ACC112 (cell line): ENCODE data around the gene TBXA2R.

Experiments used
- H2AFZ ChIP-seq: fragments of 200-600 bp; sonication (generic); one replicate; pipeline ENCODE4 v1.6.0; 2017; ENCODE audit warnings: antibody characterized with exemption, low read length; ENCODE audit not compliant: unreplicated experiment
- H3K27ac ChIP-seq: fragments of 200-600 bp; sonication (generic); 2 replicates; pipeline ENCODE4 v1.5.1; 2014; ENCODE audit warnings: low read depth, mild to moderate bottlenecking, antibody characterized with exemption, low read length, moderate library complexity
- H3K27me3 ChIP-seq: fragments of 200-600 bp; sonication (generic); 2 replicates; pipeline ENCODE4 v1.6.1; 2014; ENCODE audit warnings: mild to moderate bottlenecking, antibody characterized with exemption, low read length, moderate library complexity, mixed read lengths; ENCODE audit not compliant: insufficient read depth
- H3K36me3 ChIP-seq: fragments of 200-600 bp; sonication (generic); 2 replicates; pipeline ENCODE4 v1.6.1; 2016; ENCODE audit warnings: mild to moderate bottlenecking, antibody characterized with exemption, low read length, moderate library complexity, mixed read lengths; ENCODE audit not compliant: insufficient read depth
- H3K4me1 ChIP-seq: fragments of 200-600 bp; sonication (generic); one replicate; pipeline ENCODE4 v1.6.1; 2016; ENCODE audit warnings: low read length, mixed read lengths; ENCODE audit not compliant: insufficient read depth, unreplicated experiment, control insufficient read depth
- H3K4me3 ChIP-seq: fragments of 200-600 bp; sonication (generic); 2 replicates; pipeline ENCODE4 v1.5.1; 2014; ENCODE audit warnings: mild to moderate bottlenecking, low read depth, low read length
- H3K79me2 ChIP-seq: fragments of 200-600 bp; sonication (generic); one replicate; pipeline ENCODE4 v1.6.0; 2016; ENCODE audit warnings: low read length; ENCODE audit not compliant: control insufficient read depth, unreplicated experiment, insufficient read depth

TBXA2R gene

DNA sequence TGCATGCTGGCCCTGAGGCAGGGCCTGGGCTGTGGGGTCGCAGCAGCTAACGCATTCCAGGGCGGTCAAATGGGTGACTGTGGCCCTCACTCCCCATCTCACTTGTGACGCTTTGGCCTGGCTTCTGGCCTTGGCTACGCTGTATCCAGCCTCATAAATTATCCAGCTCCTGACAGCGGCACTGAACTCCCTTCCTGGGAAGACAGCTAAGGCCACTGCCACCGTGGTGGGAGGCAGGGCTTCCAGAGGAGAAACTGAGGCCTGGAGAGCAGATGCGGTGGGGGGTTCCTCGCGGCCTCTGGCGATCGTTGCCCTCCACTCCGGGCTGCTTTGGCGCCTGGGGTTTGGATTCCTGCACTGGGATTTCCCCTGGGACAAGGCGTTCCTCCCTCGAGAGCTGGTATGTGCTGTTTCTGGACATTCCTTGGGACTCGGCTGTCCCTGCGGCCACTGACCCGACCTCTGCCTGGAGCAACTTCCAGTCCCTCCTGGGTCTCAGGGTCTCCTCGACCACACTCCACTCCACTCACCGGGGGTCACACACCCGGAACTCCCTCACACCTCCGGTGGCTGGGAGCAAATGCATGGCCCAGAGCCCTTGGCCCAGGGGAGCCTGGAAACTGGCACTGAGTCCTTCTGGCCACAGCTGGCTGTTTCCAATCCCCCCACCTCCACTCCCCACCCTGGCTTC is 3.4 kb downstream of the TBXA2R start:
- no peaks in the 10 kb centered on the region for H3K27me3 ChIP-seq
- no peak overlapping the region for H3K27ac ChIP-seq
- no peak overlapping the region for H3K4me3 ChIP-seq
- H3K4me1 ChIP-seq: no peaks in the 10 kb centered on the region
- no peaks in the 10 kb centered on the region for H3K36me3 ChIP-seq
- H2AFZ ChIP-seq: no peak overlapping the region
- H3K79me2 ChIP-seq: no peaks in the 10 kb centered on the region

DNA sequence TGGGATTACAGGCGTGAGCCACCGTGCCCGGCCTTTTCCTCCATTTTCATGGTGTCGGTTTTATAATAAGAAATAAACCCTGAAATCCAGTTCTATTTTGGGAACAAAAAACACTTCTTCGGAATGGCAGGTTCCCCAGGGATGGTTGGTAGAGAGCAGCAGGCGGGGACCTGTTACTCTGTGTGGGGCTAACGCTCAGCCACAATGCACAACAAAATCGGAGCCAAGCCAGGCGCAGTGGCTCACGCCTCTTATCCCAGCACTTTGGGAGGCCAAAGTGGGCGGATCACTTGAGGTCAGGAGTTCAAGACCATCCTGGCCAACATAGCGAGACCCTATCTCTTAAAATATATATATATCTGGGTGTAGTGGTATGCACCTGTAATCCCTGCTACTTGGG is 5.7 kb downstream of the TBXA2R start:
- H3K79me2 ChIP-seq: no peaks in the 10 kb centered on the region
- no peaks in the 10 kb centered on the region for H3K27me3 ChIP-seq
- no peak overlapping the region for H2AFZ ChIP-seq
- no peaks in the 10 kb centered on the region for H3K4me1 ChIP-seq
- H3K27ac ChIP-seq: no peak overlapping the region
- no peak overlapping the region for H3K4me3 ChIP-seq
- H3K36me3 ChIP-seq: no peaks in the 10 kb centered on the region

DNA sequence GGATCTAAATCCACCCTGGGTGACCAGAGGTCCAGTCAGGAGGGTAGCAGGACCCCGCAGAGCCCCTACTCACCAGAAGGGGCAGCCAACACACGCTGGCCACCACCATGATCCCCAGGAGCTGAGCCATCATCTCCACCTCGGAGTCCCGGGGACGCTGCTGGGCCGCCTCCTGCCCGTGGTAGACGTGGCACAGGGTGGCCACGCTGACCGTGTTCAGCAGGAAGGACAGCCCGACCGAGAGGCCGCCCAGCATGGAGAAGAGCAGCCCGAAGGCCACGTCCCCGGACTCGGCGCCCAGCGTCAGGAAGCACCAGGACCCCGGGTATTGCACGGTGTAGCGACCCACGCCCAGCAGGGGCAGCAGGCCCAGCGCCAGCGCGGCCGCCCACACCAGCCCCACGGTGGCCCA is 6.9 kb downstream of the TBXA2R start:
- H3K79me2 ChIP-seq: no peaks in the 10 kb centered on the region
- no peaks in the 10 kb centered on the region for H3K4me1 ChIP-seq
- no peak overlapping the region for H3K27ac ChIP-seq
- no peaks in the 10 kb centered on the region for H3K27me3 ChIP-seq
- H3K36me3 ChIP-seq: no peaks in the 10 kb centered on the region
- no peak overlapping the region for H3K4me3 ChIP-seq
- H2AFZ ChIP-seq: no peak overlapping the region

DNA sequence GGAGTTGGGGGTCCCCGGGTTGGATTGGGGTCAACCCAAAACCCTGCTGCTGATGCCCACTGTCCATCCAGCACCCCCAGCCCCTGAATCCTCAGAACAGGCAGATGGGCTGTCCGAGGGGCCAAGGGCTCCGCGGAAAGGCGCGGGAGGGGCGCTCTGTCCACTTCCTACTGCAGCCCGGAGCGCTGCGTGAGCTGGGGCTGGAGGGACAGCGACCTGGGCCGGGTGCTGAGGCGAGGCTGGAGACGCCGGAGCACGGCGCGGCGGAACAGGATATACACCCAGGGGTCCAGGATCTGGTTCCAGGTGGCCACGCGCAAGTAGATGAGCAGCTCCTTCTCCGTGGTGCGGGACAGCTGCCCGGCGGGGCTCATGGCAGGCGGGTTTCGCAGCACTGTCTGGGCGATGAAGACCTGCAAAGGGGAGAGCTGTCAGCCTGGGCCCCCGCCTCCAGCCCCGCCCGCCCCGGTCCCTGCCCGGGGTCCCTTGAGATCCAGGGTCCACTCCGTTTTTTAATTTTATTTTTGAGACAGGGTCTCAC is 11.1 kb downstream of the TBXA2R start:
- no peak overlapping the region for H2AFZ ChIP-seq
- H3K4me1 ChIP-seq: no peaks in the 10 kb centered on the region
- no peak overlapping the region for H3K4me3 ChIP-seq
- no peaks in the 10 kb centered on the region for H3K79me2 ChIP-seq
- H3K27me3 ChIP-seq: no peaks in the 10 kb centered on the region
- H3K36me3 ChIP-seq: no peaks in the 10 kb centered on the region
- no peak overlapping the region for H3K27ac ChIP-seq

DNA sequence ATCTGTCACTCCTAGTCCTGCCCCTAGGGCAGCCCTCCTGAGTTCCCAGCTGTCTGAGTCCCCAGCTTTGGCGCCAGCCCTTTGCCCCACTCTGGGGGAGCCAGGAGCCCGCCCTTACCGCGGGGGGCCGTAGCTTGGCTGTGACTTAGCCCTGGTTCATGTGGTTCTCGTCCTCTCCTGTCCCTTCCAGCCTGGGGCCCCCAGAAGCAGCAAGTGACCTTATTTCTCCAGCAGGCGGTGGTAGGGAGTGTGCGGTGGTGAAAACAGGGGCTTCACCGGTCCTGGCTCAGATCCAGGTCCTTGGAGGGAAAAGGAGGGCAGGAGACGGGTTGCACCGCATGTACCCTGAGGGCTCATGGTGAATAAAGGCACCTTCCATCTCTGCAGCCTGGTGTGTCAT is 13.5 kb downstream of the TBXA2R start:
- H3K79me2 ChIP-seq: no peaks in the 10 kb centered on the region
- no peak overlapping the region for H3K4me3 ChIP-seq
- H3K4me1 ChIP-seq: no peaks in the 10 kb centered on the region
- H3K36me3 ChIP-seq: no peaks in the 10 kb centered on the region
- no peak overlapping the region for H3K27ac ChIP-seq
- no peaks in the 10 kb centered on the region for H3K27me3 ChIP-seq
- no peak overlapping the region for H2AFZ ChIP-seq

DNA sequence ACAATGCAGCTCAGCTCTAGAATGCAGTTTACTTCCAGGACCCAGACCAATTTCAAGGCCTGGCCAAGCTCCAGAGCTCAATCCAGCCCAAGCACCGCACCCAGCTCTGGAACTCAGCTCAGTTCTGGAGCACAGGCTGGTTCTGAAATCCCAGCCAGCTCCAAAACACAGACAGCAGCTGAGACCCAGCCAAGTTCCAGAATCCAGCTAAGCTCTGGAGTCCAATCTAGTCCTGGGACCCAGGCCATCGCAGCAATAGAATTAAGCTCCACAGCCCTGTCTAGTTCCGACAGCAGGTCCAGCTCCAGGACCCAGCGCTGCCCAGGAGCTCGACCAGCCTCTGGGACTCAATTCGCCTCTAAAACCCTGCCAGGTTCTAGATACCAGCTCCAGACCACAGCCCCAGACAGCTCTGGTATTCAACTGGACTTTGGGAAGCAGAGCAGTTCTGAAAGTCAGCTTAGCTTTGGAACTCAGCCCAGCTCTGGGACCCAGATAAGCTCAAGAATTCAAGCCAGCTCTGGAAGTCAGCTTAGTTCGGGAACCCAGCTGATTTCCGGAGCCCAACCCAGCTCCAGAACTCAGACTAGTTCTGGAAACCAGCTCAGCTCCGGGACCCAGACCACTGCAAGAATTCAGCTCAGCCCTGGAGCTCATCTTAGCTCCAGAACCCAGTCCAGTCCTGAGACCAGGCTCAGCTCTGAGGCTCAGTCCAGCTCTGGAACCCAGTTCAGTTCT is 14.6 kb downstream of the TBXA2R start:
- no peaks in the 10 kb centered on the region for H3K79me2 ChIP-seq
- no peaks in the 10 kb centered on the region for H3K4me1 ChIP-seq
- H3K27me3 ChIP-seq: no peaks in the 10 kb centered on the region
- no peak overlapping the region for H3K27ac ChIP-seq
- no peak overlapping the region for H2AFZ ChIP-seq
- no peak overlapping the region for H3K4me3 ChIP-seq
- H3K36me3 ChIP-seq: no peaks in the 10 kb centered on the region

DNA sequence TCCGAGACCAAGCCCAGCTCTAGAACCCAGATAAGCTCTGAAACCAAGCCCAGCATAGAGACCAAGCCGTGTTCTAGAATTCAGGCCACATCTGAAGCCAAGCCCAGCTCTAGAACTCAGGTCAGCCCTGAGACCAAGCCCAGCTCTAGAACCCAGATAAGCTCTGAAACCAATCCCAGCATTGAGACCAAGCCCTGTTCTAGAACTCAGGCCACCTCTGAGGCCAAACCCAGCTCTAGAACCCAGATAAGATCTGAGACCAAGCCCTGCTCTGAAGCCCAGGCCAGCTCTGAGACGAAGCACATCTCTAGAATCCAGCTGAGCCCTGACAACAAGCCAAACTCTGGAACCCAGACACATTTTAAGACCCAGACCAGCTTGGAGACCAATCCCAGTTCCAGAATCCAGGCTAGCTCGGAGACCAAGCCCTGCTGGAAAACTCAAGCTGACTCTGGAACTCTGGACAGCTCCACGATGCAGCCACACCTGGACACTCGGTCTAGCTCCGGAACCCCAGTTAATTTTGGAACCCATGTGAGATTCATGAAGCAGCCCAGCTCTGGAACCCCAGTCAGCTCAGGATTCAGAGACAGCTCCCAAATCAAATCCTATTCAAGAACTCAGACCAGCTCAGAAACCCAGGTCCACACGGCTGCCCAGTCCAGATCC is 15.6 kb downstream of the TBXA2R start:
- H3K79me2 ChIP-seq: no peaks in the 10 kb centered on the region
- peaks cover 2% of the 10 kb centered on the region; the same call in 1 of the 2 replicates for H3K27me3 ChIP-seq
- no peak overlapping the region for H3K4me3 ChIP-seq
- no peaks in the 10 kb centered on the region for H3K4me1 ChIP-seq
- H3K27ac ChIP-seq: no peak overlapping the region
- no peak overlapping the region for H2AFZ ChIP-seq
- no peaks in the 10 kb centered on the region for H3K36me3 ChIP-seq

DNA sequence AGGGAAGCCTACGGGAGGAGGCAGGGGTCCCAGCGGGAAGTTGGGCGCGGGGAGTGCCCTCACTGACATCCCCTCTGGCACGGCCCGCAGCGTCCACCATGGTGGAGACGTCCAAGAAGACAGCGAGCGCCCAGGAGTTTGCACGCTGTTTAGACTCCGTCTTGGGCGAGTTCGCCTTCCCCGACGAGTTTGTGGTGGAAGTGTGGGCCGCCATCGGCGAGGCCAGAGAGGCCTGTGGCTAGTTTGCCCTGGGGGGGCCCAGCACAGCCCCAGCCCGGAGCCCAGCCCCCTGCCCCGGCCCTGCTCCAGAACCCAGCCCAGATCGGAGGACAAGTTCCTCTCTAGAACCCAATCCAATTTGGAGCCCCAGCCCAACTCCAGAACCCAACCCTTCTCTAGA is 16.7 kb downstream of the TBXA2R start:
- no peaks in the 10 kb centered on the region for H3K79me2 ChIP-seq
- no peak overlapping the region for H3K4me3 ChIP-seq
- no peaks in the 10 kb centered on the region for H3K36me3 ChIP-seq
- no peak overlapping the region for H2AFZ ChIP-seq
- H3K27ac ChIP-seq: no peak overlapping the region
- H3K4me1 ChIP-seq: no peaks in the 10 kb centered on the region
- peaks cover 10% of the 10 kb centered on the region; the same call in 1 of the 2 replicates for H3K27me3 ChIP-seq

DNA sequence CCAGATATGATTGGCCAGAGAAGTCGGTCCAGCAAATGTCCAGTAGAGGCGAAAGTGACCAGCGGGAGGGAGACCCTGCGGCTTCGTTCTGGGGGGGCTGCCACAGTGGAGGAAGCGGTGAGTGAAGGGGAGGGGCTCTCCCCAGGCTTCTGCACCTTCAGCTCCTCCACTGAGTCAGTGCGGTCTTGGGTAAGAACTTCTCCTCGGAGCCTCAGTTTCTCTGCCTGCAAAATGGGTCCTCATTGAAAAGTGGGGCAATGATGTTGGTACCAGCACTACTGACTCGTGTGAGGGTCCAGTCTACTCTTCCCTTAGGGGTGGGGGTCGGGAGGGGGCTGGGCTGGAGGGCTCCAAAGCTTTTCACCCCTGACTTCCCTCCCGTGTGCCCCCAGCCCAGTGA is 17.2 kb downstream of the TBXA2R start:
- Histone ChIP-seq H3K4me1 (no peaks in the 10 kb centered on the region), H3K36me3 (no peaks in the 10 kb centered on the region), H3K27me3 (peaks cover 10% of the 10 kb centered on the region; the same call in 1 of the 2 replicates), H3K27ac (no peak overlapping the region), H3K4me3 (no peak overlapping the region), H2AFZ (no peak overlapping the region), H3K79me2 (no peaks in the 10 kb centered on the region)

DNA sequence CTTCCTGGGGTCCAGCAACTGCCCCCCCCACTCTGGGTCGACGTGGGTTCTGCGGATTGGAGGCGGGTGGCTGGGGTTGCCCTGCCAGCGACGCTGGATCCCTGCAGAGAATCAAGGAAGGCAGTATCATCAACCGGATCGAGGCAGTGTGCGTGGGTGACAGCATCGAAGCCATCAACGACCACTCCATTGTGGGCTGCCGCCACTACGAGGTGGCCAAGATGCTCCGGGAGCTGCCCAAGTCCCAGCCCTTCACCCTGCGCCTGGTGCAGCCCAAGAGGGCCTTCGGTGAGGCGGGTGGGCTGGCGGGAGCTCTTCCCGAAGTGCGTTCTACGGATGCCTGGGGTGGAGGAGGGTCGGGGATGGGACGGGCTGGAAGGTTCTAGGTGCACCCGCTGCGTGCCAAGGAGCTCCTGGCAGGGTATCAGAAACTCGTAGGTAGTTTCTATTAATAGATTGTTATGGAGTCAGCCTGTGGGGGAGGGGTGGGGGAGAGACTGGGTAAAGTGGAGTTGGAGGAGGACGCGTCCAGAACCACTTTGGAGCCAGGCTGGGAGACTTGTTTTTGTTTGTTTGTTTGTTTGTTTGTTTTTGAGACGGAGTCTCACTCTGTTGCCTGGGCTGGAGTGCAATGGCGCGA is 19.8 kb downstream of the TBXA2R start:
- Histone ChIP-seq H3K36me3 (no peaks in the 10 kb centered on the region), H3K27ac (no peak overlapping the region), H3K27me3 (peaks cover 10% of the 10 kb centered on the region; the same call in 1 of the 2 replicates), H3K4me3 (no peak overlapping the region), H3K79me2 (no peaks in the 10 kb centered on the region), H3K4me1 (no peaks in the 10 kb centered on the region), H2AFZ (no peak overlapping the region)
